ENCODE data around the gene RASSF10.

RASSF10 gene

DNA sequence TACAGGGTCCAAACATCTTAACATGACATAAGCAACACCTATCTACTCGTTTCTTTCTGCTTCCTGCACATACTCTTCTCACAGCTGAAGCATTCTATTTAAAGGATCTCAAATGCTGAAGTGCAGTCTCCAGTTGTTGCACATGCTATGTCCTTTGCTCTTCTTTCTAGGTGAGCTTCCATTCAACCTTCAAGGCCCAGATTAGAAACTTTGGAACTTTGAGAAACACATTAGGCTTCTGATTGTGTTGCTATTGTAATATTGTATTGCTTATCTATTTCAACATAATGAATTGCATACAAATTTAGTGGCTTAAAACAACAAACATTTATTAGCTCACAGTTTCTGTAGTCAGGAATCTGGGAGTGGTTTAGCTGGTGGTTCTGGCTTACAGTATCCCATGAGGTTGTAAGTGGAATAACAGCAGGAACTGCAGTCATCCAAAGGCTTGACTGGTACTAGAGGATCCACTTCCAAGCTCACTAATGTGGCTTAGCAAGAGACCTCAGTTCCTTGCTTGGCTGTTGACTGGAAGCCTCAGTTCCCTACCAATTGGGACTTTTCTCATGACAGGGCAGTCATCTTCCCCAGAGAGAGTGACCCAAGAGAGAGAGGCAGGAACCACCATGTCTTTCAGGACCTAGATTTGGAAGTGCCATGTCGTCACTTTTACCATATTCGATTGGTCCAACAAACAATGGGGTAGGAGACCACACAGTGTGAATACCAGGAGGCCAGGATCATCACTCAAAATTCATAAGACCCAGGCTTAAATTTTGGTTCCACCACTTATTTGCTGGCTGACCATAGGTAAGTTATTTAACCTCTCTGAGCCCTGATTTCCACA lies 27.2 kb upstream of the RASSF10 start:
- intact Hi-C loops (cut with micrococcal nuclease), result no loop called here
- no peaks in the 10 kb centered on the region for H3K27me3 Mint-ChIP-seq
- no peaks in the 10 kb centered on the region for H3K36me3 Mint-ChIP-seq (ENCODE audit: low read depth)
- H3K4me1 Mint-ChIP-seq (ENCODE audit: low read depth), result peaks cover 7% of the 10 kb centered on the region
- H3K9me3 Mint-ChIP-seq, result no peaks in the 10 kb centered on the region
- H3K27ac Mint-ChIP-seq, result no peak overlapping the region
- H3K4me3 Mint-ChIP-seq, result no peak overlapping the region

- H3K4me3 Mint-ChIP-seq, result no peak overlapping the region
- no peaks in the 10 kb centered on the region for H3K27me3 Mint-ChIP-seq
- peaks cover 7% of the 10 kb centered on the region for H3K4me1 Mint-ChIP-seq (ENCODE audit: low read depth)
- H3K36me3 Mint-ChIP-seq (ENCODE audit: low read depth), result no peaks in the 10 kb centered on the region
- H3K27ac Mint-ChIP-seq, result no peak overlapping the region
- H3K9me3 Mint-ChIP-seq, result no peaks in the 10 kb centered on the region
- intact Hi-C loops (cut with micrococcal nuclease), result no loop called here
Measured at GRCh38 chr11:12983336-12983735, 25.8 kb upstream of the RASSF10 start.

DNA sequence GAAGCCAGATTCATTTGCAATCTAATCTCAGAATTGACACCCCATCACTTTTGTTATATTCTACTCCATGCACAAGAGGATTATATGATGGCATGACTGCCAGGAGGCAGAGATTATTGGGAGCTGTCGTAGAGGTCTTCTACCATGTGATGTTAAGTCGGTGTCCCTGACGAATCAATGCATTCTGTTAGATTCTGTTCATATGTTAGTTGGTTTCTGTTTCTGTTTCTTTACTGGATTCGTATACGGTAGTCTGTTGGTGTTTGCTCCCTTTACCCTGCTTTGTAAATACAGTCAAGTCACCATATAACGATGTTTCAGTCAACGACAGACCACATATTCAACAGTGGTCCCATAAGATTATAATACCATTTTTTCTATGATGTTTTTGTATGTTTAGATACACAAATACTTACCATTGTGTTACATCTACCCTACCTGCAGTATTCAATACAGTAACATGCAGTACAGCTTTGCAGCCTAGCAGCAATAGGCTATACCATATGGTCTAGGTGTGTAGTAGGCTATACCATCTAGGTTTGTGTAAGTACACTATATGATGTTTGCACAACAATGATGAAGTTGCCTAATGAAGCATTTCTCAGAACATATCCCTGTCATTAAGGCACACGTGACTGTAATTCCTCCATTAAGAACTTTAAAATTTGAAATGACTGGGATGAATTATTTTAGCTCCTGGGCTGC lies 22.8 kb upstream of the RASSF10 start:
- H3K27me3 Mint-ChIP-seq, result no peaks in the 10 kb centered on the region
- no peak overlapping the region for H3K27ac Mint-ChIP-seq
- H3K9me3 Mint-ChIP-seq, result no peaks in the 10 kb centered on the region
- no peaks in the 10 kb centered on the region for H3K4me1 Mint-ChIP-seq (ENCODE audit: low read depth)
- no peaks in the 10 kb centered on the region for H3K36me3 Mint-ChIP-seq (ENCODE audit: low read depth)
- H3K4me3 Mint-ChIP-seq, result no peak overlapping the region
- intact Hi-C loops (cut with micrococcal nuclease), result no loop called here

DNA sequence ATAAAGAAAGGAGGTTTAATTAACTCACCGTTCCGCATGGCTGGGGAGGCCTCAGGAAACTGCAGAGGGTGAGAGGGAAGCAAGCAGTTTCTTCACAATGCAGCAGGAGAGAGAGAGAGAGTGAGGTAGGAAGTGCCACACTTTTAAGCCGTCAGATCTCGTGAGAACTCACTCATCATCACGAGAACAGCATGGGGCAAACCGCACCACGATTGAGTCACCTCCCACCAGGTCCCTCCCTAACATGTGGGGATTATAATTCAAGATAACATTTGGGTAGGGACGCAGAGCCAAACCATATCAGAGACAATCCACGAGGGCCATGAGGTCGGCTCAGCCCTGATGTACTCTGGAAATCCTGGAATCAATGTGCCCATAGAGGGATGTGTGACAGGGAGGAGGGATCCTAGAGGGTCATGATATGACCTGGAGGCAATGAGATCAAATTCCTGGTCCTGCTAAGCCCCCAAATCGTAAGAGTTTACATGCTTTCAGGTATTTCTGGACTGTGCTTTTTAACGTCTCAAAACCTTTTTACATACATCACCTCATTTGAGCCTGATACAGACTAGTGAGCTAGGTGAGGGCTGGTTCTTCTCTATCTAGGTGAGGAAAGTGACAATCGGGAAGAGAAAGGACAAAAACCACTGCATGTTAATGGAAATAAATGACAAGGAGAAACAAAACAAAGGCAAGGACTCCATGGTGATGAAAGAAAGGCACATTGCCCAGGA lies 19.5 kb upstream of the RASSF10 start:
- Mint-ChIP-seq H3K9me3 (no peaks in the 10 kb centered on the region), H3K27me3 (no peaks in the 10 kb centered on the region), H3K27ac (no peak overlapping the region), H3K36me3 (ENCODE audit: low read depth) (no peaks in the 10 kb centered on the region), H3K4me3 (no peak overlapping the region), H3K4me1 (ENCODE audit: low read depth) (no peaks in the 10 kb centered on the region)
- intact Hi-C loops (cut with micrococcal nuclease), result no loop called here

- Mint-ChIP-seq H3K4me3 (no peak overlapping the region), H3K27ac (no peak overlapping the region), H3K27me3 (no peaks in the 10 kb centered on the region), H3K9me3 (no peaks in the 10 kb centered on the region), H3K4me1 (ENCODE audit: low read depth) (no peaks in the 10 kb centered on the region), H3K36me3 (ENCODE audit: low read depth) (no peaks in the 10 kb centered on the region)
- intact Hi-C loops (cut with micrococcal nuclease), result no loop called here
Measured at GRCh38 chr11:12990162-12990480, 19.0 kb upstream of the RASSF10 start.

DNA sequence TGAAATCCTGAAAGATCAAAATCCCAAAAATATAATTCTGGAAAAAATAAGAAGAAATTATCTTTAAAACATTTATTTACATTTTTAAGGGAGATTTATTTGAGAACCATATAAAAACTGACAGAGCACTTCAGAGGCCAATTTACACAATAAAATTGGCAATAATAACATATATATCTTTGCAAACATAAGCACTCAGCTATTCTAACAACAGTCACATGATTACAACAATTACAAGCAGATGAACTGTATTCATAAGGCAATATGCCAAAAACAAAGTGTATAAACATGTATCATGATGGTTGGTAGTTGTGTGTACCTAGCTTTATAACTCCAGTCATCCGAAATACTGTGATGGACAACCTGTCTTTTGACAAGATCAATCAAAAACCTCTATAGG lies 17.7 kb upstream of the RASSF10 start:
- no peaks in the 10 kb centered on the region for H3K4me1 Mint-ChIP-seq (ENCODE audit: low read depth)
- H3K27me3 Mint-ChIP-seq, result no peaks in the 10 kb centered on the region
- no peaks in the 10 kb centered on the region for H3K9me3 Mint-ChIP-seq
- no peaks in the 10 kb centered on the region for H3K36me3 Mint-ChIP-seq (ENCODE audit: low read depth)
- intact Hi-C loops (cut with micrococcal nuclease), result no loop called here
- no peak overlapping the region for H3K4me3 Mint-ChIP-seq
- H3K27ac Mint-ChIP-seq, result no peak overlapping the region

DNA sequence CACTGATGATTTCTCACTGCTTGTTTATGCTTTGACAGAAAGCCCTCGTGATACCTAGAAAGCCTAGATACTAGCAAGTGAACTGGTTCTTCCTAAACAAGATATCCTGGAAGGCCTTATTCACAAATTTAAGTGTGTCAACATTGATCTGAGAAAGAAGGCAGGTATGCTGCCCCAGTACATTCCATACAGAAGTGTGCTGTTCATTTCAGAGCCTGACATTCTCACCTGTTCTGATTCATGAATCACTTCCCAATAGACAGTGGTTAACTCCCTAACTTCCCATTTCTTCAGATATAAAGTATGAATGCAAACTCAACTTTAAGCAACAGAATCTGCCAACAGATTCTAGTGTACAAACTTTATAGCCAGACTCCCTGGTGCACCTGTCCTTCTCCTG lies 15.5 kb upstream of the RASSF10 start:
- no peak overlapping the region for H3K27ac Mint-ChIP-seq
- H3K27me3 Mint-ChIP-seq, result no peaks in the 10 kb centered on the region
- no peaks in the 10 kb centered on the region for H3K9me3 Mint-ChIP-seq
- H3K4me3 Mint-ChIP-seq, result no peak overlapping the region
- intact Hi-C loops (cut with micrococcal nuclease), result no loop called here
- H3K36me3 Mint-ChIP-seq (ENCODE audit: low read depth), result no peaks in the 10 kb centered on the region
- no peaks in the 10 kb centered on the region for H3K4me1 Mint-ChIP-seq (ENCODE audit: low read depth)

DNA sequence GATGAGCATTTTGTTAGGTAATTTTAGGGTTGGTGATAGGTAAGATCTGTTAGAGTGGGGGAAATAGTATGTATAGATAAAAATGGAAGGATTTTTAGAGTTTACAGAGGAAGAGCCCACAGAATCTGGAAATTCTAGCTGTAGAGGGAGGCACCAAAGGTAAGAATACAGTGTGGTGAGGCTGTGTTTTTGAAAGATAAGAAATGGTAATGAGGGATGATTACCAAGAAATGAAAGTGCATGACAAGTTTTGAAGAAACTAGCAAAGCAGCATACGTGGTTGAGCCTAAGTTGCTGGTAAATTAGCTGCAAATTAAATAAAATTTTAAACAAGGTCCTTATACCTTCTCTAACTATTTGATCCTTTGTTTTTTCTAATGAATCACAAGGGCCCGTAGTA lies 14.6 kb upstream of the RASSF10 start:
- no peaks in the 10 kb centered on the region for H3K4me1 Mint-ChIP-seq (ENCODE audit: low read depth)
- H3K9me3 Mint-ChIP-seq, result no peaks in the 10 kb centered on the region
- H3K27me3 Mint-ChIP-seq, result no peaks in the 10 kb centered on the region
- no peaks in the 10 kb centered on the region for H3K36me3 Mint-ChIP-seq (ENCODE audit: low read depth)
- intact Hi-C loops (cut with micrococcal nuclease), result no loop called here
- H3K27ac Mint-ChIP-seq, result no peak overlapping the region
- H3K4me3 Mint-ChIP-seq, result no peak overlapping the region

- no peaks in the 10 kb centered on the region for H3K27me3 Mint-ChIP-seq
- H3K4me3 Mint-ChIP-seq, result no peak overlapping the region
- no peaks in the 10 kb centered on the region for H3K36me3 Mint-ChIP-seq (ENCODE audit: low read depth)
Measured at GRCh38 chr11:12995188-12995587, 13.9 kb upstream of the RASSF10 start.

GRCh38 chr11:12995823-12996222 lies 13.3 kb upstream of the RASSF10 start:
- intact Hi-C loops (cut with micrococcal nuclease), result no loop called here
- H3K27me3 Mint-ChIP-seq, result no peaks in the 10 kb centered on the region
- no peaks in the 10 kb centered on the region for H3K36me3 Mint-ChIP-seq (ENCODE audit: low read depth)
- no peaks in the 10 kb centered on the region for H3K9me3 Mint-ChIP-seq
- no peaks in the 10 kb centered on the region for H3K4me1 Mint-ChIP-seq (ENCODE audit: low read depth)
- no peak overlapping the region for H3K4me3 Mint-ChIP-seq
- no peak overlapping the region for H3K27ac Mint-ChIP-seq

More at GRCh38 chr11:12995188-12995587, 13.9 kb upstream of the RASSF10 start:
- no peak overlapping the region for H3K27ac Mint-ChIP-seq
- intact Hi-C loops (cut with micrococcal nuclease), result no loop called here
- no peaks in the 10 kb centered on the region for H3K9me3 Mint-ChIP-seq
- H3K4me1 Mint-ChIP-seq (ENCODE audit: low read depth), result no peaks in the 10 kb centered on the region

GRCh38 chr11:12997168-12997567 lies 11.9 kb upstream of the RASSF10 start:
- H3K4me1 Mint-ChIP-seq (ENCODE audit: low read depth), result no peaks in the 10 kb centered on the region
- intact Hi-C loops (cut with micrococcal nuclease), result no loop called here
- H3K27me3 Mint-ChIP-seq, result no peaks in the 10 kb centered on the region
- H3K27ac Mint-ChIP-seq, result no peak overlapping the region
- H3K9me3 Mint-ChIP-seq, result no peaks in the 10 kb centered on the region
- no peak overlapping the region for H3K4me3 Mint-ChIP-seq
- H3K36me3 Mint-ChIP-seq (ENCODE audit: low read depth), result no peaks in the 10 kb centered on the region

DNA sequence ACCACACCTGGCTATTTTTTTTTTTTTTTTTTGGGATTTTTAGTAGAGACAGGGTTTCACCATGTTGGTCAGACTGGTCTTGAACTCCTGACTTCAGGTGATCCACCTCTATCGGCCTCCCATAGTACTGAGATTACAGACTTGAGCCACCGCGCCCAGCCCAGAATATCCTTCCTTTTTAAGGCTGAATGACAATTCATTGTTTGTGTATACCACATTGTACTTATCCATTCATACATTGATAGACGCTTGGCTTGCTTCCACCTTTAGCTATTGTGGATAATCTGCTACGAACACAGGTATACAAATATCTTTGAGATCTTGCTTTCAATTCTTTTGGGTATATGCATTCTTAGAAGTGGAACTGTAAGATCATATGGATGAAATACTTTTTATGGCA lies 10.8 kb upstream of the RASSF10 start:
- intact Hi-C loops (cut with micrococcal nuclease), result no loop called here
- Mint-ChIP-seq H3K4me1 (ENCODE audit: low read depth) (no peaks in the 10 kb centered on the region), H3K9me3 (no peaks in the 10 kb centered on the region), H3K27me3 (no peaks in the 10 kb centered on the region), H3K27ac (no peak overlapping the region), H3K4me3 (no peak overlapping the region), H3K36me3 (ENCODE audit: low read depth) (no peaks in the 10 kb centered on the region)

DNA sequence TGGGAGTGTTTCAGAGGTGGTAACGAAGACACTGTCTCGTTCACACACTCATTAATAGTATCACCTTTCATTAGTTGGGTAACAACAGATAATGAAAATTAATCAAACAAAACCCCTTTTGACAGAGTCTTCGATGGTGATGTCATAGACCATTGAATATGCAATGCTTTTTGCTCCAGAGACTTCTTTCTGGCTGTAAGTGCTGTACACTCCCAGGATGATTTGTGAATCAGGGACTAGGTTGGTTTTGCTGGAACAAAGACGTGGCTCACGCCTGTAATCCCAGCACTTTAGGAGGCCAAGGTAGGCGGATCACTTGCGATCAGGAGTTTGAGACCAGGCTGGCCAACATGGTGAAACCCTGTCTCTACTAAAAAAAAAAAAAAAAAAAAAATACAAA lies 9.5 kb upstream of the RASSF10 start:
- Mint-ChIP-seq H3K4me3 (no peak overlapping the region), H3K27me3 (no peaks in the 10 kb centered on the region), H3K27ac (no peak overlapping the region), H3K4me1 (ENCODE audit: low read depth) (no peaks in the 10 kb centered on the region), H3K36me3 (ENCODE audit: low read depth) (no peaks in the 10 kb centered on the region), H3K9me3 (no peaks in the 10 kb centered on the region)
- intact Hi-C loops (cut with micrococcal nuclease), result no loop called here

DNA sequence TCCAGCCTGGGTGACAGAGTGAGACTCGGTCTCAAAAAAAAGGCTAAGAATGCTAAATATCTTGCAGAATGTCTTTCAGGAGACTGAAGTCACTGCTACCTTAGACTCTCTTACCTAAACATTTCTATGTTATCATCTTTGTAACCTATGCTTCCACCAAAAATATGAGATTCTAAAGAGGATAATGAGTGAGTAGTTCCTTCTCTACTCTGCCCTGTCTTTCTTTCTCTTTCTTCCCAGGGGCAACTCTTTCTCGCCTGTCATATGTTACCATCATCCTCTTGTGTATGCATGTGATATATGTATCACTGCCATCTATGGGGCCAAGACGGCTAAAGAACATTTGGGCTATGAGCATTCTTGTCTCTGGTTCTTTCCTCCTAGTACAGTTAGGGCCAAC lies 9.0 kb upstream of the RASSF10 start:
- intact Hi-C loops (cut with micrococcal nuclease), result no loop called here
- no peaks in the 10 kb centered on the region for H3K27me3 Mint-ChIP-seq
- no peaks in the 10 kb centered on the region for H3K4me1 Mint-ChIP-seq (ENCODE audit: low read depth)
- no peaks in the 10 kb centered on the region for H3K9me3 Mint-ChIP-seq
- H3K27ac Mint-ChIP-seq, result no peak overlapping the region
- H3K36me3 Mint-ChIP-seq (ENCODE audit: low read depth), result no peaks in the 10 kb centered on the region
- H3K4me3 Mint-ChIP-seq, result no peak overlapping the region

Measured in dendritic cell treated with granulocyte-macrophage colony-stimulating factor and Interleukin-4, amounts not matched to agents 40 ng/mL and 50 ng/mL, for 4 days (primary cell).